Nephron progenitor cell (in vitro differentiated cells): Measurements from ENCODE around the gene KIF7.

Source experiments
- DNase-seq: peaks from one replicate; pipeline ENCODE4 v3.0.0; 2021
- H3K27ac Mint-ChIP-seq: 2 replicates; pipeline ENCODE4 v1.8.0; 2021; ENCODE audit warnings: mild to moderate bottlenecking, moderate library complexity, mixed read lengths
- H3K27me3 Mint-ChIP-seq: 2 replicates; pipeline ENCODE4 v1.8.0; 2021; ENCODE audit warnings: mild to moderate bottlenecking, low read depth, mixed read lengths; ENCODE audit not compliant: poor library complexity
- H3K36me3 Mint-ChIP-seq: 2 replicates; pipeline ENCODE4 v1.8.0; 2021; ENCODE audit warnings: low read depth, mixed read lengths
- H3K4me1 Mint-ChIP-seq: 2 replicates; pipeline ENCODE4 v1.8.0; 2021; ENCODE audit warnings: mixed read lengths
- H3K4me3 Mint-ChIP-seq: 2 replicates; pipeline ENCODE4 v1.8.0; 2021; ENCODE audit warnings: mild to moderate bottlenecking, moderate library complexity, mixed read lengths
- H3K9me3 Mint-ChIP-seq: 2 replicates; pipeline ENCODE4 v1.8.0; 2021; ENCODE audit warnings: mild to moderate bottlenecking, moderate library complexity, mixed read lengths
- CTCF ChIP-seq: fragments of 200-600 bp; sonication (generic); IDR thresholded peaks from 2 replicates; pipeline ENCODE4 v1.5.0; 2021; ENCODE audit warnings: antibody characterized with exemption

The KIF7 gene

GRCh38 chr15:89630260-89630659 lies 25.0 kb downstream of the KIF7 start:
- H3K4me3 Mint-ChIP-seq: no peak overlapping the region
- peaks cover 29% of the 10 kb centered on the region for H3K9me3 Mint-ChIP-seq
- H3K36me3 Mint-ChIP-seq: peaks cover 87% of the 10 kb centered on the region
- H3K27me3 Mint-ChIP-seq: peaks cover 3% of the 10 kb centered on the region
- TF ChIP-seq CTCF: no peak
- no peak for DNase-seq
- H3K27ac Mint-ChIP-seq: no peak overlapping the region
- H3K4me1 Mint-ChIP-seq: no peaks in the 10 kb centered on the region

GRCh38 chr15:89629829-89630228 lies 25.4 kb downstream of the KIF7 start:
- Mint-ChIP-seq H3K9me3 (peaks cover 25% of the 10 kb centered on the region), H3K27ac (peak overlapping the region; percentile 28), H3K4me3 (no peak overlapping the region), H3K27me3 (peaks cover 3% of the 10 kb centered on the region), H3K36me3 (peaks cover 85% of the 10 kb centered on the region), H3K4me1 (no peaks in the 10 kb centered on the region)
- DNase-seq: no peak
- no peak for TF ChIP-seq CTCF

GRCh38 chr15:89628806-89629715 lies 26.2 kb downstream of the KIF7 start:
- no peak for DNase-seq

GRCh38 chr15:89628301-89628700 lies 27.0 kb downstream of the KIF7 start:
- no peak for TF ChIP-seq CTCF
- Mint-ChIP-seq H3K27ac (no peak overlapping the region), H3K9me3 (peaks cover 13% of the 10 kb centered on the region), H3K36me3 (peaks cover 85% of the 10 kb centered on the region), H3K4me3 (no peak overlapping the region), H3K4me1 (no peaks in the 10 kb centered on the region), H3K27me3 (peaks cover 3% of the 10 kb centered on the region)
- DNase-seq: no peak

More at GRCh38 chr15:89628806-89629715, 26.2 kb downstream of the KIF7 start:
- no peak for TF ChIP-seq CTCF
- H3K4me3 Mint-ChIP-seq: no peak overlapping the region
- H3K27me3 Mint-ChIP-seq: peaks cover 3% of the 10 kb centered on the region
- H3K9me3 Mint-ChIP-seq: peaks cover 20% of the 10 kb centered on the region
- no peaks in the 10 kb centered on the region for H3K4me1 Mint-ChIP-seq
- H3K27ac Mint-ChIP-seq: peak overlapping the region; percentile 69
- peaks cover 85% of the 10 kb centered on the region for H3K36me3 Mint-ChIP-seq

- H3K27me3 Mint-ChIP-seq: peaks cover 3% of the 10 kb centered on the region
- DNase-seq: no peak
- H3K4me1 Mint-ChIP-seq: no peaks in the 10 kb centered on the region
- peak overlapping the region; percentile 66 for H3K27ac Mint-ChIP-seq
- no peak for TF ChIP-seq CTCF
- peaks cover 6% of the 10 kb centered on the region for H3K9me3 Mint-ChIP-seq
- H3K36me3 Mint-ChIP-seq: peaks cover 85% of the 10 kb centered on the region
- no peak overlapping the region for H3K4me3 Mint-ChIP-seq
Measured at GRCh38 chr15:89627256-89627970, 27.9 kb downstream of the KIF7 start.
